Pancreas (tissue), 10 donors: ENCODE results near the gene B4GALNT4. TPM values are rescaled to one million over a fixed set of nuclear protein-coding genes. Genes with fewer than 3 reads are reported as not detected.
"Not testable (repeated sequence)": the region's sequence is repeated elsewhere in the genome, so short reads cannot be mapped to it uniquely, and the experiment has no call there.

ENCODE experiments used
- ATAC-seq, 4 donors: fragments of 200-7000 bp; cut with Tn5 transposase; one replicate each; pipeline versions ENCODE4 v1.8.0 to v1.9.1; 2020; ENCODE audit warnings: mild to moderate bottlenecking in 4 of 4, moderate library complexity in 4 of 4
- DNase-seq, 6 donors: peaks; one replicate each; pipeline ENCODE4 v3.0.0-alpha.2; 2020
- FAIRE-seq: peaks from 2 replicates; lab custom pipeline; 2012; peaks lifted over from hg19 to GRCh38; lab: Jason Lieb, UNC
- H3K27ac ChIP-seq, 4 donors: fragments of 200-600 bp; sonication (generic); 1 replicate in 3 of 4; 2 replicates in 1 of 4; pipeline versions ENCODE4 v1.5.0 to v1.8.0; 2020
- H3K27me3 ChIP-seq, 4 donors: fragments of 200-600 bp; one replicate each; pipeline ENCODE4 v1.8.0; 2021
- H3K36me3 ChIP-seq, 3 donors: fragments of 200-600 bp; sonication (generic) in 1 of 3; one replicate each; pipeline versions ENCODE4 v1.5.0 to v1.8.0; 2020 to 2021
- H3K4me1 ChIP-seq, 3 donors: fragments of 200-600 bp; one replicate each; pipeline ENCODE4 v1.8.0; 2021
- H3K4me3 ChIP-seq, 4 donors: fragments of 200-600 bp; sonication (generic) in 2 of 4; one replicate each; pipeline versions ENCODE4 v1.5.0 to v1.8.0; 2020 to 2021
- H3K9me3 ChIP-seq, 4 donors: fragments of 200-600 bp; one replicate each; pipeline ENCODE4 v1.8.0; 2021
- CTCF ChIP-seq, 4 donors: fragments of 200-600 bp; sonication (generic) in 3 of 4; IDR thresholded peaks; one replicate each; pipeline versions ENCODE4 v1.5.0 to v1.8.0; 2021; ENCODE audit warnings: antibody characterized with exemption in 4 of 4
- WGBS, 2 donors: extraction: QIAGEN DNeasy Blood & Tissue Kit; methylation state at CpG; one replicate each; pipeline ENCODE4 v1.1.7; 2013; 5-methylcytosine and 5-hydroxymethylcytosine counted together
- intact Hi-C, 3 donors: fragments of 100-400 bp; cut with DNase I; formaldehyde crosslinking; loops; one replicate each; pipeline versions ENCODE4 v1.11.1 to v1.14.2; 2022
- polyA plus RNA-seq, 2 donors: library from polyadenylated mRNA; stranded (reverse); fragments of 200-250 nt; gene quantifications; one replicate each; pipeline ENCODE4 v1.2.3, GENCODE V29; 2013
- total RNA-seq, 6 donors: library from RNA; stranded (reverse); fragmentation: NEBNext Ultra II Directional in 4 of 6; extraction: Animal tissue kit (Norgen Biotek cat#: 25700) in 4 of 6; gene quantifications; one replicate each; pipeline versions ENCODE4 v1.2.1 to v1.2.4, GENCODE V29; 2021 to 2023
- donor health status: healthy with polysubstance abuse.
- donor health status: DM: no; HTN: no; CAD: no; lungs with moderate emphysema.
- donor health status: DM: no; HTN: no; CAD: no.
- donor health status: control.
- donor health status: control.
- donor health status: Bipolar disorder and iron deficiency.
- donor health status: DM: yes; HTN: yes; CAD: no.
- donor health status: DM: no; HTN: no; CAD: no.
- donor health status: DM: no; HTN: no; CAD: no.
- donor health status: DM: yes; HTN: yes; CAD: no.

Gene B4GALNT4
- total and polyA plus RNA-seq, 8 donors: 0.95 to 25.9 (median 2.0) TPM

GRCh38 chr11:344836-345578, 24.3 kb upstream of the B4GALNT4 start:
- no peak overlapping the region for H3K4me3 ChIP-seq
- TF ChIP-seq CTCF (IDR thresholded peaks at IDR 0.05): no peak
- H3K27ac ChIP-seq: no peak overlapping the region
- FAIRE-seq (no peak), ATAC-seq (no peak), DNase-seq (no peak)
- H3K27me3 ChIP-seq: no peaks in the 10 kb centered on the region
- 77 to 81% methylated on average over 11 of the region's 11 CpGs for WGBS, 2 donors
- no peaks in the 10 kb centered on the region for H3K9me3 ChIP-seq
- H3K36me3 ChIP-seq: no peaks in the 10 kb centered on the region
- H3K4me1 ChIP-seq: no peaks in the 10 kb centered on the region
- intact Hi-C loops: no loop called here

GRCh38 chr11:346529-346928, 22.8 kb upstream of the B4GALNT4 start:
- no peak overlapping the region for H3K27ac ChIP-seq
- no peak for DNase-seq
- intact Hi-C loops: no loop called here
- no peaks in the 10 kb centered on the region for H3K36me3 ChIP-seq
- H3K4me3 ChIP-seq: no peak overlapping the region
- ATAC-seq: no peak
- no peaks in the 10 kb centered on the region for H3K9me3 ChIP-seq
- 73 to 76% methylated on average over 3 of the region's 3 CpGs for whole genome bisulfite sequencing, 2 donors
- H3K27me3 ChIP-seq: no peaks in the 10 kb centered on the region
- no peak for FAIRE-seq
- H3K4me1 ChIP-seq: no peaks in the 10 kb centered on the region
- no peak for TF ChIP-seq CTCF (IDR thresholded peaks at IDR 0.05)

GRCh38 chr11:349270-349954, 19.9 kb upstream of the B4GALNT4 start:
- H3K27ac ChIP-seq, H3K9me3 ChIP-seq, DNase-seq, intact Hi-C loops, ATAC-seq, H3K4me3 ChIP-seq, H3K27me3 ChIP-seq, FAIRE-seq, H3K36me3 ChIP-seq: not testable (repeated sequence)
- WGBS, 2 donors: 55 to 69% methylated on average over 8 of the region's 8 CpGs
- peaks cover 10 to 15% (median 10%) of the 10 kb centered on the region in 3 donors for H3K4me1 ChIP-seq

- WGBS, 2 donors: 66 to 78% methylated on average over 16 of the region's 16 CpGs
- intact Hi-C loops: loop anchor here in 2 of 3 donors (5.0 to 10.0 kb wide), 2 partner anchors 43 to 45 kb away; partner anchors contain the start of gene IFITM2 (in 2 of the 2)
- not testable (repeated sequence) for H3K27ac ChIP-seq, H3K36me3 ChIP-seq, DNase-seq, H3K27me3 ChIP-seq, H3K9me3 ChIP-seq, FAIRE-seq, ATAC-seq, H3K4me3 ChIP-seq
- H3K4me1 ChIP-seq: peaks cover 11 to 22% (median 13%) of the 10 kb centered on the region in 3 donors
These were observed 19.1 kb upstream of the B4GALNT4 start for GRCh38 chr11:350033-350722.

- Histone ChIP-seq H3K4me1 (peaks cover 17 to 28% (median 20%) of the 10 kb centered on the region in 3 donors), H3K4me3 (no peak overlapping the region), H3K27me3 (no peaks in the 10 kb centered on the region), H3K9me3 (no peaks in the 10 kb centered on the region), H3K27ac (no peak overlapping the region), H3K36me3 (no peaks in the 10 kb centered on the region)
- ATAC-seq: no peak
- TF ChIP-seq CTCF (IDR thresholded peaks at IDR 0.05): no peak
- 68 to 82% methylated on average over 18 of the region's 18 CpGs for WGBS, 2 donors
- intact Hi-C loops: loop anchor here in 2 of 3 donors (5.0 to 10.0 kb wide), 2 partner anchors 43 to 46 kb away; partner anchors contain the start of gene IFITM2 (in 2 of the 2)
- no peak for FAIRE-seq
- no peak for DNase-seq
These were observed 18.5 kb upstream of the B4GALNT4 start for GRCh38 chr11:350723-351255.
